GM18517 (cell line): ENCODE data around the gene ANO10.
"Not testable (repeated sequence)": the region's sequence is repeated elsewhere in the genome, so short reads cannot be mapped to it uniquely, and the experiment has no call there.

Source experiments
- ATAC-seq: cut with Tn5 transposase; IDR thresholded peaks from one replicate; pipeline ENCODE4 v1.9.1; 2021; ENCODE audit warnings: mild to moderate bottlenecking, moderate library complexity; ENCODE audit not compliant: unreplicated experiment

The ANO10 gene

GRCh38 chr3:43484926-43485488 lies 136.8 kb downstream of the ANO10 start:
- ATAC-seq = no peak

- ATAC-seq = no peak
Observed at GRCh38 chr3:43481375-43481774, 140.4 kb downstream of the ANO10 start.

DNA sequence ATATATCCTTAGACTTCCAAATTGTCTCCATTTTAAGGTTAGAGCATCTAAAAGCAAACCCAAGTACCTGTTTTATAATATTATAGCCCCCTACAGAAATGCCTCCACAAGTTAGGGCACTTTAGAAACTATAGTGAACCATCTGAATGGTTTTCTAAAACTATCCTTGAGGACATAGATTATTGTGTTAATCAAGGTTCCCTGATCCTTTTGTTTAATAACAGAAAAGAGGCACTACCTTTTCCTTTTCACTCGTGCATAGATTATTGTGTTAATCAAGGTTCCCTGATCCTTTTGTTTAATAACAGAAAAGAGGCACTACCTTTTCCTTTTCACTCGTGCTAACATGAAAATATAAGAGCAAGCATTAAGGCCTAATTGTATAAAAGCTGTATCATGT lies 143.0 kb downstream of the ANO10 start:
- not testable (repeated sequence) for ATAC-seq

DNA sequence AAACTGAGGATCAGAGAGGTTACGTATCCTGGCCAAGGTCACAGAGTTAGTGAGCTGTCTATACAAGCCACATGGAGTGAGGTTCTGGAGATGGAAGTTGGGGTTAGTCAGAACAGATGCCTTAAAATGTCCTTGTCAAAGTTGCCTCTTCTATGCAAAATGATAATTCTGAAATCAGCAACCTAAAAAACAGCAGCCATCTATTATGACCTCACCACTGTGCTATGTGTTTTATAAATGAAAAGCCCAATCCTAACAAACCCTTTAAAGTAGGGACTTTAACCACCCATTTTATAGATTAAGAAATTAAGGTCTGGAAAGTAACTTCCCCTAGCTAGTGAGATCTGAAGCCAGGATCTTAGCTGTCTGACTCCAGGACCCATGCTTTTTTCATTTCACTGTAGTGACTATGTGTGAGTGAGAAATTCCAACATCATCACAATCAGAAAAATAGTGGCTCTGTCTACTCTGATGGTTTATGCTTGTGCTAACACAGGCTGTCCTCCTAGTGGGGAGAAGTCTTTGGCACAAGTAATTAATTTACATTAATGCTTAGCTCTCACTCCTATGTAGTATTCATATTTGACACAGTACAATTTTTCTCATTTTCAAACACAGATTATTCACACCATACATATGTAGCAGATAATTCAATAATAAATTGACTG lies 143.6 kb downstream of the ANO10 start:
- ATAC-seq = no peak

DNA sequence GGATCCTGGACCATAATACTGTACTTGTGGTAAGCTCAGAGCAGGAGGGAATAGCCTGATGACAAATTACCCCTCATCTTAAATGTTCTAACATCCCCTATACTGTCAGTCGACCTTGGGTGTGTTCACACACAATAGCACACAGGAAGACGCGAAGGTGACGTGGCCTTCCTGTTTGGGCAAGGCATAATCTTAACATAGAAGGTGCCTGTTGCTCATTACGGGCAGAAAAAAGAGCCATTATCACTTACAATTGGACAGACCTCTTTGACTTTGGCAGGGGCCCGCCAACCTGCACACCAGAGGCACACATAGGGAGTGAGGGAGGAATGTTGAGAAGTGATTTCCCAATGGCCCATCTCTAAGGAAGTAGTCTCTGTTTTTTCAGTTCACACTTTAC lies 144.2 kb downstream of the ANO10 start:
- no peak for ATAC-seq

- ATAC-seq = no peak
Observed at GRCh38 chr3:43473737-43474136, 148.1 kb downstream of the ANO10 start.

GRCh38 chr3:43473244-43473643 lies 148.6 kb downstream of the ANO10 start:
- ATAC-seq = no peak

- ATAC-seq = no peak
Observed at GRCh38 chr3:43468133-43468532, 153.7 kb downstream of the ANO10 start.

GRCh38 chr3:43465109-43465508 lies 156.7 kb downstream of the ANO10 start:
- no peak for ATAC-seq

- not testable (repeated sequence) for ATAC-seq
Observed at GRCh38 chr3:43462566-43462965, 159.2 kb downstream of the ANO10 start.

GRCh38 chr3:43461345-43461744 lies 160.5 kb downstream of the ANO10 start:
- ATAC-seq = no peak

- ATAC-seq = not testable (repeated sequence)
Observed at GRCh38 chr3:43457038-43457437, 164.8 kb downstream of the ANO10 start.

GRCh38 chr3:43455233-43455632 lies 166.6 kb downstream of the ANO10 start:
- no peak for ATAC-seq

GRCh38 chr3:43453981-43454380 lies 167.8 kb downstream of the ANO10 start:
- ATAC-seq = no peak

DNA sequence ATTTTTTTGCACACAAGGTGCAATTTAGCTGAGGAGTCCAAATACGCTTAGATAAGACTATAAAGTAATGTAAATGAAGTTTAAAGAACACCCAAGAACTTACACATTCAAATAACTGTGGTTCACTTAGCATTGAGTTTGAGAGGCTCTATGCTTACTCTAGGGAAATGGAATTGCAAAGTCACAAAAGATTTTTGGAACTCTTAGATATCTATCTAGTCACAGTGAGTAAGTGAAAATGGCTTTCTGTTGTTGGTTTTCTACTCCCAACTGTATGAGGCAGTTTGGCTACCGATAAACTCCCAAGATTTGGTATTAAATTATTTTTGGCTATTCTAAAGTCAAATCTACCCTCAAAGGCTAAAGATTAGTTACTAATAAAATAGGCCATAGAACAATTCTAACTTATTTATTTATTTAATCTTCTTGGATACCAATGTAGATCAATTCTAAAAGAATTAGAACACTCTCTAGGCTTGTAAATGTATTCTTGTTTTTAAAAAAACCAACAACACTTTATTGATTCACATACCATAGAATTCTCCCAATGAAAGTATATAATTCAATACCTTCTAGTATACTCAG lies 170.0 kb downstream of the ANO10 start:
- no peak for ATAC-seq

GRCh38 chr3:43448098-43448497 lies 173.7 kb downstream of the ANO10 start:
- ATAC-seq = no peak

- ATAC-seq = no peak
Observed at GRCh38 chr3:43445820-43446219, 176.0 kb downstream of the ANO10 start.

DNA sequence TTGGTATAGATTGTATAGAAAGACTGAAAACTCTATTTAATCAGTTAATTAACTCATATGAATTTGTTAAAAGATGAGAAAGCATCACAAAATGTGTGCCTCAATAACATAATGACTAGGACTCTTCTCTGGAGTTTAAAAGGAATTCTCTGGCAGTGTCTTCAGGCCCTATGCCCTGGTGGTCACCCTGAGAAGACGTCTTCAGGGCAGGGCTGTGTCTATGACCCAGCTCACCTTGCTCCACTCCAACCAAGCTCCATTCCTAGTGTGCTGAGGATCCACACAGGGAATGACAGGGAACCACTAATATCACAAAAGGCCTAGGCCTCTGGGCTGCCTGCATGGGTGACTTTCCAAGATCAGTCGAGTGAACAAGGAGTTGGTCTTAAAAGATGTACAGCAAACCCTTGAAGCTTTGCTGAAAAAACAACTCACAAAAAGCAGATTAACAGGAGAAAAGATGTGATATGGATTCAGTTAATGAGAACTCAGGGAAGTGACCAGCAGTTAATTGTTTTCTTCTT lies 178.9 kb downstream of the ANO10 start:
- no peak for ATAC-seq

GRCh38 chr3:43436507-43437140 lies 185.2 kb downstream of the ANO10 start:
- ATAC-seq = no peak

GRCh38 chr3:43435706-43436105 lies 186.1 kb downstream of the ANO10 start:
- ATAC-seq = no peak

DNA sequence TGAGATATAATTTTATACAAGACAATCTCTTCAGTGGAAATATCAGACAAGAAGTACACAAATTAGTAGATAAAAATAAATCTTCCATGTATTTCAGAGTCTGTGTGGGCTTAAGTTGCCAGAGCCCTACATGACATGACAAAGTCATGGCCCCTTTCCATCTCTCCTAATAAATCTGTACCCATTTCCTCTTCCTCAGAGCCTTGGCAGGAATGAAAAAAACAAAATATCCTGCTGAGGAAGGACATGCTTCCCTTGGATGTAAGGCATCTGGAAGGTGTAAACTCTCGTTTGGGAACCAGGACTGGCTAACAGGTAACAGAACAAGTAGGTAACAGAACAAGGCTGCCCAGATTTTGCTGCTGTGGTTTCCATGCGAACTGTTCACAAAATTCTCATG lies 187.4 kb downstream of the ANO10 start:
- ATAC-seq = no peak

GRCh38 chr3:43432462-43432861 lies 189.3 kb downstream of the ANO10 start:
- ATAC-seq = no peak
